CD14-positive monocyte (primary cell): Measurements from ENCODE around the gene FNDC3B. TPM values are rescaled to one million over a fixed set of nuclear protein-coding genes. Genes with fewer than 3 reads are reported as not detected.

Experiments used
- DNase-seq, 3 donors: peaks; one replicate each; pipeline ENCODE4 v3.0.0-alpha.2; 2011 to 2022
- H2AFZ ChIP-seq: 2 replicates; pipeline ENCODE4 v1.6.0; 2012; ENCODE audit warnings: mild to moderate bottlenecking, low read depth, low read length, inconsistent platforms; ENCODE audit not compliant: insufficient read depth, poor library complexity, severe bottlenecking
- H3K27ac ChIP-seq, 2 donors: 1 replicate in 1 of 2; 2 replicates in 1 of 2; pipeline ENCODE4 v1.5.1; 2012 to 2013; ENCODE audit warnings: low read length in 2 of 2, control low read depth in 1 of 2, inconsistent platforms in 1 of 2, low read depth in 1 of 2, mild to moderate bottlenecking in 1 of 2
- H3K27me3 ChIP-seq, 2 donors: one replicate each; pipeline versions ENCODE4 v1.6.0 to v1.6.1; 2011 to 2013; ENCODE audit warnings: low read length in 2 of 2; ENCODE audit not compliant: control insufficient read depth in 2 of 2, insufficient read depth in 2 of 2
- H3K36me3 ChIP-seq, 2 donors: replicated peaks in 1 of 2; 1 replicate in 1 of 2; 2 replicates in 1 of 2; pipeline versions ENCODE4 v1.5.1 to v1.6.1; 2012 to 2013; ENCODE audit warnings: low read length in 2 of 2, control low read depth in 1 of 2, inconsistent platforms in 1 of 2, mild to moderate bottlenecking in 1 of 2; ENCODE audit not compliant: insufficient read depth in 2 of 2, control insufficient read depth in 1 of 2
- H3K4me1 ChIP-seq, 2 donors: 1 replicate in 1 of 2; 2 replicates in 1 of 2; pipeline versions ENCODE4 v1.5.1 to v1.6.1; 2012 to 2013; ENCODE audit warnings: low read length in 2 of 2, control low read depth in 1 of 2, inconsistent platforms in 1 of 2, mild to moderate bottlenecking in 1 of 2, moderate library complexity in 1 of 2; ENCODE audit not compliant: insufficient read depth in 2 of 2, control insufficient read depth in 1 of 2
- H3K4me2 ChIP-seq: replicated peaks from 2 replicates; pipeline ENCODE3; 2012; ENCODE audit warnings: low read length, moderate library complexity, mild to moderate bottlenecking; ENCODE audit not compliant: poor library complexity, severe bottlenecking; ENCODE audit errors: extremely low read depth
- H3K4me3 ChIP-seq, 3 experiments: fragments of 200-600 bp in 1 of 3; sonication (generic) in 1 of 3; replicated peaks in 1 of 3; 1 replicate in 2 of 3; 2 replicates in 1 of 3; pipeline ENCODE4 v1.5.1; 2011 to 2013; ENCODE audit warnings: low read length in 3 of 3, mild to moderate bottlenecking in 3 of 3, control low read depth in 2 of 3, low read depth in 2 of 3, inconsistent platforms in 1 of 3, moderate library complexity in 1 of 3
- H3K79me2 ChIP-seq: 2 replicates; pipeline ENCODE4 v1.6.0; 2012; ENCODE audit warnings: mild to moderate bottlenecking, control low read depth, inconsistent platforms, low read length, moderate library complexity; ENCODE audit not compliant: insufficient read depth
- H3K9ac ChIP-seq: 2 replicates; pipeline ENCODE4 v1.6.0; 2017; ENCODE audit warnings: low read length, mild to moderate bottlenecking; ENCODE audit not compliant: insufficient read depth, poor library complexity, severe bottlenecking
- H3K9me3 ChIP-seq, 2 donors: replicated peaks in 1 of 2; 1 replicate in 1 of 2; 2 replicates in 1 of 2; pipeline versions ENCODE4 v1.5.1 to v1.6.1; 2012 to 2013; ENCODE audit warnings: low read length in 2 of 2, control low read depth in 1 of 2; ENCODE audit not compliant: control insufficient read depth in 1 of 2, insufficient read depth in 1 of 2
- H4K20me1 ChIP-seq: 2 replicates; pipeline ENCODE4 v1.6.0; 2012; ENCODE audit warnings: mild to moderate bottlenecking, low read length, control low read depth, moderate library complexity; ENCODE audit not compliant: insufficient read depth
- H3K27ac Mint-ChIP-seq, 7 donors: one replicate each; pipeline ENCODE4 v1.8.0; 2020; ENCODE audit warnings: mild to moderate bottlenecking in 7 of 7, mixed read lengths in 7 of 7, moderate library complexity in 6 of 7, inconsistent platforms in 2 of 7
- H3K27me3 Mint-ChIP-seq, 3 donors: one replicate each; pipeline ENCODE4 v1.8.0; 2021 to 2022; ENCODE audit warnings: low read depth in 3 of 3, mild to moderate bottlenecking in 3 of 3, mixed read lengths in 3 of 3, moderate library complexity in 3 of 3, inconsistent platforms in 1 of 3
- H3K36me3 Mint-ChIP-seq, 2 donors: one replicate each; pipeline ENCODE4 v1.8.0; 2020; ENCODE audit warnings: mixed read lengths in 2 of 2, inconsistent platforms in 1 of 2, mild to moderate bottlenecking in 1 of 2
- H3K4me1 Mint-ChIP-seq: one replicate; pipeline ENCODE4 v1.8.0; 2020; ENCODE audit warnings: mild to moderate bottlenecking, mixed read lengths
- H3K4me3 Mint-ChIP-seq, 2 donors: one replicate each; pipeline ENCODE4 v1.8.0; 2020; ENCODE audit warnings: mild to moderate bottlenecking in 2 of 2, mixed read lengths in 2 of 2, moderate library complexity in 1 of 2
- H3K9me3 Mint-ChIP-seq, 7 donors: one replicate each; pipeline ENCODE4 v1.8.0; 2020 to 2022; ENCODE audit warnings: mixed read lengths in 7 of 7, mild to moderate bottlenecking in 6 of 7, moderate library complexity in 6 of 7, inconsistent platforms in 2 of 7
- CTCF ChIP-seq: fragments of 200-600 bp; IDR thresholded peaks from one replicate; pipeline ENCODE4 v1.8.0; 2022; ENCODE audit warnings: antibody characterized with exemption, mild to moderate bottlenecking
- WGBS: methylation state at CpG from one replicate; pipeline ENCODE4 v1.1.5; 2013; ENCODE audit warnings: missing lambda C conversion rate; ENCODE audit not compliant: insufficient coverage; 5-methylcytosine and 5-hydroxymethylcytosine counted together
- intact Hi-C, 2 donors: fragments of 100-400 bp; cut with micrococcal nuclease; formaldehyde crosslinking; loops; one replicate each; pipeline versions ENCODE4 v1.15.0 to v1.15.1; 2023
- polyA plus RNA-seq, 3 donors: library from polyadenylated mRNA; depleted of rRNA in 1 of 3; unstranded in 2 of 3; stranded (reverse) in 1 of 3; fragments of 300-500 nt in 2 of 3; fragments of >200 nt in 1 of 3; fragmentation: Illumina TruSeq in 2 of 3; gene quantifications; 1 replicate in 2 of 3; 2 replicates in 1 of 3; pipeline ENCODE4 v1.2.3, GENCODE V29; 2012 to 2021

The FNDC3B gene
- polyA plus RNA-seq, 3 donors: 19.6 to 36.1 (median 25.7) TPM

DNA sequence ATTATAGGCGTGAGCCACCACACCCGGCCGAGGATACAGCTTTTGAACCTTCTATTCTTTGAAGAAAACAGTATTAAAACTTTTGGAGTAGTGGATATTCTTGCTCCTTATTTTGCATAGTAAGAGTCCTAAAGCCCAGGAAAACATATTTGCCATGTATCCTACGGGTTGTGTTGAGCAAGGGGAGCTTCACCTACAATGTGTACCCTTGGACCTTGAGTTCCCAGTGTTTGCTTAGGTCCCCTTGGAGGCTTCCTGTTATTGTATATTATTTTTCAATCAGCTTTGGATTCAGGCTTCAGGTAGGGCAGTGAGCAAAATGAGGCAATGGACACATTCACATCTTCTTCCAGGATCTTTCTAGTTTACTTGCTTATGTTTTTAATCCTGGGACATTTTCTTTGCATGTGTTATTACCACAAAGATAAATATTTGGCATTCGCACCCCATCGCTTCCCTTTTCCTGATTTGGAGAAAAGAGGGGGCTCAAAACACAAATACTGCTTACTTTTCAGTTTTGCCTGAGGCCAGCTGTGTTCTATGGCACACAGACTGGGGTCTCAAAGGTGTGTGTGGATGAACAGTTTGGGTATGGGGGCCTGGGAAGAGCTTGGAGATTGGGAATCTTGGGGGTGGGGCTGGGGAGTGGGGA lies 88.7 kb downstream of the FNDC3B start:
- peaks cover 87% of the 10 kb centered on the region for H3K79me2 ChIP-seq
- H3K27ac ChIP-seq: peak overlapping the region; percentile 88 to 100
- no peak for TF ChIP-seq CTCF
- Mint-ChIP-seq H3K27me3 (no peaks in the 10 kb centered on the region), H3K27ac (peak overlapping the region; percentile 99 to 100 (median 100)), H3K36me3 (peaks cover 39 to 40% of the 10 kb centered on the region in 2 donors), H3K4me3 (no peak overlapping the region), H3K4me1 (peaks cover 69% of the 10 kb centered on the region), H3K9me3 (no peaks in the 10 kb centered on the region)
- H3K27me3 ChIP-seq: no peaks in the 10 kb centered on the region
- WGBS: 100% methylated on average over 2 of the region's 6 CpGs
- H4K20me1 ChIP-seq: no peaks in the 10 kb centered on the region
- H3K9ac ChIP-seq: no peak overlapping the region
- DNase-seq: no peak
- intact Hi-C loops: loop anchor here in 1 of 2 donors (5.0 kb wide), 1 partner anchor 34 kb away; no protein-coding TSS in a partner anchor
- H3K4me2 ChIP-seq: no peak overlapping the region
- H3K4me3 ChIP-seq: no peak overlapping the region
- peaks cover 0 to 14% of the 10 kb centered on the region in 2 donors for H3K36me3 ChIP-seq
- peaks cover 63 to 73% of the 10 kb centered on the region in 2 donors for H3K4me1 ChIP-seq
- no peak overlapping the region for H2AFZ ChIP-seq
- no peaks in the 10 kb centered on the region for H3K9me3 ChIP-seq

GRCh38 chr3:172128858-172129257 lies 89.5 kb downstream of the FNDC3B start:
- Mint-ChIP-seq H3K4me1 (peaks cover 77% of the 10 kb centered on the region), H3K9me3 (no peaks in the 10 kb centered on the region), H3K27ac (peak overlapping the region; percentile 99 to 100 (median 100)), H3K4me3 (no peak overlapping the region), H3K27me3 (no peaks in the 10 kb centered on the region), H3K36me3 (peaks cover 40 to 43% of the 10 kb centered on the region in 2 donors)
- H3K36me3 ChIP-seq: peaks cover 0 to 14% of the 10 kb centered on the region in 2 donors
- no peaks in the 10 kb centered on the region for H3K9me3 ChIP-seq
- no peaks in the 10 kb centered on the region for H3K27me3 ChIP-seq
- H2AFZ ChIP-seq: no peak overlapping the region
- H3K4me3 ChIP-seq: peak overlapping the region in 1 of 3 experiments; percentile 43
- peak overlapping the region; percentile 63 for H3K9ac ChIP-seq
- peak overlapping the region; percentile 72 for H3K4me2 ChIP-seq
- intact Hi-C loops: loop anchor here in 1 of 2 donors (5.0 kb wide), 1 partner anchor 33 kb away; no protein-coding TSS in a partner anchor
- peaks cover 87% of the 10 kb centered on the region for H3K79me2 ChIP-seq
- WGBS: 100% methylated on average over 5 of the region's 9 CpGs
- H4K20me1 ChIP-seq: no peaks in the 10 kb centered on the region
- DNase-seq: no peak
- peaks cover 69 to 81% of the 10 kb centered on the region in 2 donors for H3K4me1 ChIP-seq
- H3K27ac ChIP-seq: peak overlapping the region; percentile 88 to 100
- no peak for TF ChIP-seq CTCF
